Endothelial cell of umbilical vein (primary cell): ENCODE data around the gene SUPT3H.

ENCODE experiments used
- CTCF ChIP-seq, 2 donors: IDR thresholded peaks; 1 replicate in 1 of 2; 2 replicates in 1 of 2; pipeline ENCODE4 v1.5.1; 2011; ENCODE audit warnings: low read length in 2 of 2, mild to moderate bottlenecking in 2 of 2, moderate library complexity in 2 of 2, control low read depth in 1 of 2, inconsistent platforms in 1 of 2, low read depth in 1 of 2; ENCODE audit not compliant: insufficient read depth in 1 of 2; ENCODE audit errors: extremely low read depth in 1 of 2
- EZH2 ChIP-seq: IDR thresholded peaks from 2 replicates; pipeline ENCODE4 v1.6.1; 2012; ENCODE audit warnings: borderline replicate concordance, low read depth, mild to moderate bottlenecking, moderate library complexity, low read length, inconsistent platforms; ENCODE audit not compliant: severe bottlenecking
- FOS ChIP-seq: IDR thresholded peaks from 2 replicates; pipeline ENCODE4 v1.6.1; 2011; ENCODE audit warnings: mild to moderate bottlenecking, low read length, moderate library complexity, borderline replicate concordance; ENCODE audit not compliant: insufficient read depth
- JUN ChIP-seq: IDR thresholded peaks from 2 replicates; pipeline ENCODE4 v1.6.1; 2011; ENCODE audit warnings: borderline replicate concordance, low read depth; ENCODE audit not compliant: insufficient read length, insufficient read depth
- MAX ChIP-seq: IDR thresholded peaks from 2 replicates; pipeline ENCODE4 v1.6.1; 2011; ENCODE audit not compliant: insufficient read depth, insufficient read length
- MYC ChIP-seq: IDR thresholded peaks from one replicate; pipeline ENCODE4 v1.6.1; 2011; ENCODE audit warnings: mild to moderate bottlenecking, low read depth, low read length
- POLR2A ChIP-seq: IDR thresholded peaks from 2 replicates; pipeline ENCODE4 v1.6.1; 2012; ENCODE audit warnings: low read depth, mild to moderate bottlenecking, control low read depth, low read length
- POLR2AphosphoS5 ChIP-seq: IDR thresholded peaks from 2 replicates; pipeline ENCODE4 v1.6.1; 2012; ENCODE audit warnings: low read depth, mild to moderate bottlenecking, control low read depth, low read length, moderate library complexity; ENCODE audit not compliant: insufficient read depth

GRCh38 chr6:45353654-45354053, 24.1 kb downstream of the SUPT3H start:
- TF ChIP-seq CTCF (IDR thresholded peaks at IDR 0.05; ENCODE audit: extremely low read depth in 1 of 2, insufficient read depth in 1 of 2, low read depth in 1 of 2, low read length in 2 of 2): no peak
- TF ChIP-seq JUN: no peak
- no peak for TF ChIP-seq EZH2
- TF ChIP-seq MAX: no peak
- no peak for TF ChIP-seq POLR2AphosphoS5
- no peak for TF ChIP-seq POLR2A
- TF ChIP-seq MYC: no peak
- TF ChIP-seq FOS: no peak
